AG08395 (cell line): ENCODE data around the gene TEX54.
"Not testable (repeated sequence)": the region's sequence is repeated elsewhere in the genome, so short reads cannot be mapped to it uniquely, and the experiment has no call there.

ENCODE experiments used
- DNase-seq: peaks from one replicate; pipeline ENCODE4 v3.0.0; 2012; ENCODE audit warnings: mixed read lengths, low spot score

The TEX54 gene

GRCh38 chr11:62855571-62856332, 23.1 kb upstream of the TEX54 start:
- peak; percentile 98 for DNase-seq

GRCh38 chr11:62854825-62855570, 22.4 kb upstream of the TEX54 start:
- no peak for DNase-seq

- no peak for DNase-seq
Observed at GRCh38 chr11:62854013-62854824, 21.6 kb upstream of the TEX54 start.

GRCh38 chr11:62853279-62853965, 20.8 kb upstream of the TEX54 start:
- DNase-seq, result no peak

GRCh38 chr11:62852523-62853188, 20.0 kb upstream of the TEX54 start:
- DNase-seq, result no peak

- DNase-seq, result no peak
Observed at GRCh38 chr11:62851807-62852522, 19.3 kb upstream of the TEX54 start.

GRCh38 chr11:62850911-62851806, 18.5 kb upstream of the TEX54 start:
- no peak for DNase-seq

GRCh38 chr11:62847767-62848314, 15.2 kb upstream of the TEX54 start:
- no peak for DNase-seq

- no peak for DNase-seq
Observed at GRCh38 chr11:62846177-62846576, 13.5 kb upstream of the TEX54 start.

GRCh38 chr11:62844154-62844553, 11.5 kb upstream of the TEX54 start:
- DNase-seq, result no peak

- no peak for DNase-seq
Observed at GRCh38 chr11:62843466-62843865, 10.8 kb upstream of the TEX54 start.

- not testable (repeated sequence) for DNase-seq
Observed at GRCh38 chr11:62842891-62843290, 10.2 kb upstream of the TEX54 start.

GRCh38 chr11:62842171-62842741, 9.6 kb upstream of the TEX54 start:
- DNase-seq, result no peak

- DNase-seq, result peak; percentile 96
Observed at GRCh38 chr11:62841361-62842170, 8.9 kb upstream of the TEX54 start.

GRCh38 chr11:62840721-62841360, 8.2 kb upstream of the TEX54 start:
- peak; percentile 24 for DNase-seq

GRCh38 chr11:62839050-62839945, 6.7 kb upstream of the TEX54 start, which contains the start of gene WDR74:
Gene WDR74 (minus strand): TSS chr11:62839590. CDS start chr11:62839570, 20 bp downstream.
- peak; percentile 79 for DNase-seq
